Skeletal muscle cell (primary cell): ENCODE data around the gene FAM187B.

Source experiments
- DNase-seq: peaks from one replicate; pipeline ENCODE4 v3.0.0-alpha.2; 2010; ENCODE audit warnings: low read depth
- H3K4me3 ChIP-seq: 2 replicates; pipeline ENCODE4 v1.5.1; 2011; ENCODE audit warnings: low read depth, mild to moderate bottlenecking, control low read depth, low read length, moderate library complexity

FAM187B gene

DNA sequence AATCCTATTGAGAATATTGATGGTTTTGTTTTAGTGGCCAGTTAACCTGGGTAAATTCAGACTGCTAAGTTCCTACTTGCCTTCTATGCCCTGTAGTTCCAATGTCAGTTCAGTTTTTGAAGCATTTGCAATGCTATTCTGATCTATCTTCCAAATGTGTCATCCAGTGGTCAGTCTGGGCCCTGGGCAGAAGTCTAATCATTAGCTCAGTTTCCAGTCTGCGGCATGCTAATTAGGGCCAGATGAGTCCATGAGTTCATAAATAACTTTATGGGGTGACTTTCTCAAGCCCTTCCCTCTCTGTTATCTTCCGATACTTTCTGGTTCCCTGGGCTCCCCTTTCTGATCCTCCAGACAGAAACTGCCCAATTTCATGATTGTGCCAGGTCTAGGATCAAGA, 32.7 kb downstream of the FAM187B start:
- H3K4me3 ChIP-seq = no peak overlapping the region
- no peak for DNase-seq

DNA sequence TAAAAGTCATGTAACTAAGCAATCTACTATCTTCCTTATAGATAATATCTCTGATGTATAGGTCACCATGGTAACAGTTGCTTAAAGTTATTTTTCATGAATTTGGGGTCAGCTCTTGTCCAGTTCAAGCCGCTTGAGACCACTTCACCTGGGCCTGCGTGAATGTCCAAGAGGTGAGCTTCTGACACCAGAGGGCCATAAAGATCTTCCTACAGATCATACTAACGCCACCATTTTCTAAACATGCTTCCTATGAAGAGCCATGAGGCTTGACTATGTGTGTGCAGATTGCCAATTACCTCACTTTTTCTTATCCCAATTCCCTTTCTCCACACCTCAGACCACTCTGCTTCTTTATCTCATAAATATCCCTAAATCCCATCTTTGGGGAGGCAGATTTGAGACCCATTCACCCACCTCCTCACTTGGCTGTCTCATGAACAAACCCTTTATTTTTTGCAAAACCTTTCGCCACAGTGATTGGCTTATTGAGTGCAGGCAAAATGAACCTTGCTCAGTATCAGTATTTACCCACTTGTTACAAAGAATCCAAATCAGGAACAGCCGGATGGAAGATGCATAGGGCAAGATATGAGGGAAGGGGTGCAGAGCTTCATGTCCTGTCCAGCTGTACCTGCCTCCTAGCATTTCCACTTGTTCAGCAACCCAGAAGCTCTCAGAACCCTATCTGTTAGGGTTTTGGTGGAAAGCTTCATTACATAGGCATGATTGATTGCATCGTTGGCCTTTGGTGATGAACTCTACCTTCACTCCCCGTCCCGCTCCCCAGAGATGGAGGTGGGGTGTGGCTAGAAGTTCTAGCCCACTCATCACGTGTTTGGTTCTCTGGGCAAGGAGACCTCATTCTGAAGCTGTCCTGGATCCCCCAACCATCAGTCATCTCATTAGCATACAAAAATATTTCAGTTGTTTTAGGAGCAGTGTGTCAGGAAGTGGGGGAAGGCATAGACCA, 34.2 kb downstream of the FAM187B start:
- DNase-seq = no peak
- H3K4me3 ChIP-seq = no peak overlapping the region

DNA sequence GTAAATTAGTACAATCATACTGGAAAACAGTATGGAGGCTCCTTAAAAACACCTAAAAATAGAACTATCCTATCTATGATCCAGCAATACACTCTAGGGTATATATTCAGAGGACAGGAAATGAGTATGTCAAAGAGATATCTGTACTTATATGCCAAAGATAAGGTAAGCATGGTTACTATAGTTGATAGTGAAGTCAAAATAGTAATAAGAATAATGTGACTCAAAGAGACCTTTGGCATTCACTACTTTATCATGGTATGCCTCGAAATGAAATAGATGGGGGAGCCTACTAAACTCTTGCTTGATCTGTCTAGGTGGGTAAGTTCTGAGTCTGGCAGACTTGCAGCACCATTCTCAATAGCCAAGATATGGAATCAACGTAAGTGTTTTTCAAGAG, 43.7 kb downstream of the FAM187B start:
- H3K4me3 ChIP-seq = no peak overlapping the region
- DNase-seq = no peak

DNA sequence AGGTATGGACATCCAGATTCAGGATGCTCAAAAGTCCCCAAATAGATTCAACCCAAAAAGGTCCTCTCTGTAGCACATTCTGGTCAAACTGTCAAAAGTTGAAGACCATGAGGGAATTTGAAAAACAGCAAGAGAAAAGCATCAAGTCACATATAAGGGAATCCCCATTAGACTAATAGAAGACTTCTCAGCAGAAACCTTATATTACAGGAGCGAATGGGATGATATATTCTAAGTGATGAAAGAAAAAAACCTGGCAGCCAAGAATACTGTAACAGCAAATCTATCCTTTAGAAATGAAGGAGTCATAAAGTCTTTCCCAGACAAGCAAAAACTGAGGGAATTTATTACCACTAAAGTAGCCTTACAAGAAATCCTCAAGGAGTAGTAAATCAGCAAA, 44.3 kb downstream of the FAM187B start:
- H3K4me3 ChIP-seq = no peak overlapping the region
- no peak for DNase-seq

DNA sequence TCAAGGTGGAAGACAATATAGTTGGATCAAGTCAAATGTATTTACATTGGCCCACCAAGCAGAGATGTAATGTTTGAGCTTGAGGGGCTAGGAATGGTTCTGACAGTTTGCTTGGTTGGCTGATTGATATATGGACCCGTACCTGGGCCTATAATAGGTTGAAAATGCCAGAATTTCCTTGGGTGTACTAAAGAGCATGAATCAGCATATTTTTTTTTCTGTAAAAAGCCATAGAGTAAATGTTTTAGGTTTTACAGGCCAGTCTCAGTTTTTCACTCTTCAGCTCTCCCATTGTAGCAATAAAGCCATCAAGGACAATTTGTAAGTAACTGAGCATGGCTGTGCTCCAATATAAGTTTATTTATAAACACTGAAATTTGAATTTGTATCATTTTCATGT, 47.2 kb downstream of the FAM187B start:
- DNase-seq = no peak
- no peak overlapping the region for H3K4me3 ChIP-seq

DNA sequence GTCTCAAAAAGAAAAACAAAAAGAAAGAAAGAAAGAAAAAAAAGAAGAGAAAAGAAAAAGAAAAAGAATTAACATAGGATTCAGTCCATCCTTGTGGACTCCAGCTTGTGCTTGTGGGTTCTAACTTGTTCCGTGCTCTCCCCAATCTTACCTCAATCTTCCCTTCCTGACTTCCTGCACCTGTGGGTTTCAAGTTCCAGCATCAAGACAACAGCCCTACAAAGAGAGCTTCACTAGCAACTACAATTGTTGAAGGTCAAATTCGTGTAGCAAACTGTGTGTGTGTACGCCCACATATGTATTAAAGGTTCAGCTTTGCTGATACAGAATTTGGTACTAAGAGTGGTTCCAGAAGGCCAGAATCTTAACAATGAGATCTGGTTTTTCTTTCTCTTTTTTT, 48.7 kb downstream of the FAM187B start:
- H3K4me3 ChIP-seq = no peak overlapping the region
- DNase-seq = no peak

DNA sequence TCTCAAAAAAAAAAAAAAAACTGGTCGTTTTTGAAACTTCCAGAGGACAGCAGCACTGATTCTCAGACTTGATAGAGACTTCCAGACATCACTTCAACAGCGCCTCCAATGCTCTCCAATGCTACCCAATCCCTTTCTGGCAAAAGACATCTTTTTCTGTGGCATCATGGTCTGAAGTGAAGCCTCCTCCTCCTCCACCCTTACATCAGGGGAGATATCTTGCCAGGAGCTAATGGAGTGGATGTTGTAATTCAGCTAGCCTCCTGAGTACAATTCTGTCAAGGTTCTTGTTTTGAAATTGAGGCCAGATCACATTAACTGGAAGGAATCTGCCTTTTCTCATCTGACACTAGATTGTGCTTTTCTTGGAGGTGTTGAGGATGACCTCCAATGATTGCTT, 49.8 kb downstream of the FAM187B start:
- H3K4me3 ChIP-seq = no peak overlapping the region
- no peak for DNase-seq

DNA sequence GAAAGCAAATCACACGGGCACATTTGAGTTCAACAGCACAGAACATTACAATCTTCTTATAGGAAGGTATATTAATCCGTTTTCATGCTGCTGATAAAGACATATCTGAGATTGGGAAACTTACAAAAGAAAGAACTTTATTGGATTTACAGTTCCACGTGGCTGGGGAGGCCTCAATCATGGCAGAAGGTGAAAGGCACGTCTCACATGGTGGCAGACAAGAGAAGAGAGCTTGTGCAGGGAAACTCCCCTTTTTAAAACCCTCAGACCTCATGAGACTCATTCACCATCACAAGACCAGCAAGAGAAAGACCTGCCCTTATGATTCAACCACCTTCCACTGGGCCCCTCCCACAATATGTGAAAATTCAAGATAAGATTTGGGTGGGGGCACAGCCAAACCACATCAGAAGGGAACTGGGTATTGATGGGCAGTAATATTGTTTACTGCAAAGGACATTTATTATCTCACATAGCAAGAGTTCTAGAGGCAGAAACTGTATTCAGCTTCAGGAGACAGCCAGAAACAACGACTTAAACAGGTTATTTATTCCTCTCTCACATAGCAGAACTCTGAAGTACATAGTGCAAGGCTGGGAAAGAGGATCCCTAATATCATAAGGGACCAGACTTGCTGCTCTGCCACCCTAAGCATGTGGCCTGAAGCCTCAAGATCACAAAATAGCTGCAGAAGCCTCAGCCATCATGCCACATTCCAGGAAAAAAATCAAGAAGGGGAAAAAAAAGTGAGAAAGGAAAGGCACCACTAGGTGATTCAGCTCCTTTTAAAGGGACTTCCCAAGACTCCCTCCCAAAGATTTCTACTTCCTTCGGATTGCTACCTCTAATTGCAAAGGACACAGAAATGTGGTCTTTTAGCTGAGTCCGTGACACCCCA, 50.9 kb downstream of the FAM187B start:
- DNase-seq = no peak
- no peak overlapping the region for H3K4me3 ChIP-seq

DNA sequence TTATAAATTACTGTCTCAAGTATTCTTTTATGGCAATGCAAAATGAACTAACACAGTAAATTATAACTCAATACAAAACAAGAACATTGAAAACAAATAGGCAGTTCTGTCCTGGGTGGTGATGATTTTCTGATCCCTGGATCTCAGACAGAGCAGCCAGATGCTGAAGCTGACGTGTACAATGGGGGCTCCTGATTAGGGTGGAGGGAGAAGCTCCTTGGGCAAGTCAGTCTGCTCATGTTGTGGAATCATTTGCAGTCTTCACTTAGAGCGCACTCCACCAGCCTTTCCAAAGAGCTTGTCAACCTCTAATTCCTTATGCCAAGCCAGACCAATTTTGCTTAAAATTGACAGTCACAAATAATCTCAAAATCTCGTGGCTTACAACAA, 52.4 kb downstream of the FAM187B start:
- no peak for DNase-seq
- H3K4me3 ChIP-seq = no peak overlapping the region
